ENCODE results near the gene TTLL11.

The TTLL11 gene

DNA sequence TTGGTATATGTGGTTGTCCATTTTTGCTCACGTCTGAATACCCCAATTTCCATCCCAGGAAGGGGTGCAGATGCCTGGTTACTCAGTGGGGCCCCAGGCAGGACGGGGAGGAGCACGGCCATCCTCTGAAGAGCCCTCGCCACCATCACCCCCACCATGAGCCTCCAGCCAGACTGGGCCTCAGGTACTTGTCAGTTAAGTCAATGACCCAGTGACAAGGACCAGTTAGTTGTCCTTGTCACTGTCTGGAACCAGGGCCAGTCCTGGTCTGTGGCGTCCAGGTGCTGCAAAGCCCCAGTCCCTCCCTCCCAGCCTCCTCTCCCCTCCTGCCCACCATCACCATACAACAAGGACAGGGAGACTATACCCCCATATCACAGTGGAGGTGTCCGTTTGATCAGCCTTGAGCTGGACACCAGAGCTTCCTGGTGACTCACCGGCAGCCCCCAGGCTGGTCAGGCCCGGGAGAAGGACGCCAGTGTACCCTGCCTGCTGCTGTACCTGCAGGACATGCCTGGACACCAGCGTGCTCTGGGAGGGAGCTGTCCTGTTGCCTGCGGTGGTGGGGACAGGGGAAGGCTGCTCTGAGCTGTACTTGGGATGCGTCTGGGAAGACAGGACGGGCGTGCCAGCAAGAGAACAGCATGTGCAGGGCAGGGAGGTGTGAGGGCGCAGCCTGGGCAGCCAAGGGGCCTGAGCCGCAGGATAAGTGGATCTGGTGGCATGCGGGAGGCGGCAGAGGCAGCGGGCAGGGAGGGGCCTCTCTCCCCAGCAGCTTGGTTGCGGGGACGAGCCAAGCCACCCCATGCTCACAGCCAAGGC, 32.6 kb upstream of the TTLL11 start:
- no peak for DNase-seq
- in situ Hi-C loops (cut with MboI; ENCODE audit: low pct_unique_long_range_greater_than_20kb, low sequenced_read_pairs) = no loop called here

DNA sequence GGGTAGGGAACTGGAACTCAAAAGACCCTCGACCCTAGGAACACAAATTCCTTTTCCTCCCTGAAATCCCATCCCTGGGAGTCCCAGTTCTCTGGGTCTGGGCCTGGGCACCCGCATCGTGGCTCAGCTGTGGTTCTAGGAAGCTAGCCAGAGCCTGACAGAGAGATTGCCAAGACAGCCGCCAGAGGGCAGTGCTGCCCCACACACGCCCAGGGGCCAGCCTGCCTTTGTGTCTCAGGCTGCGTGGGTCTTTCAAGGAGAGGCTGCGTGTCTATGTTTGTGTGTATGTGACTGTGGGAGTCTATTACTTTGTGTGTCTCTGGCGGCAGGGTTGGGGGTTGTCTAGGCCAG, 32.0 kb upstream of the TTLL11 start:
- in situ Hi-C loops (cut with MboI; ENCODE audit: low pct_unique_long_range_greater_than_20kb, low sequenced_read_pairs) = no loop called here
- peak; percentile 81 for DNase-seq

DNA sequence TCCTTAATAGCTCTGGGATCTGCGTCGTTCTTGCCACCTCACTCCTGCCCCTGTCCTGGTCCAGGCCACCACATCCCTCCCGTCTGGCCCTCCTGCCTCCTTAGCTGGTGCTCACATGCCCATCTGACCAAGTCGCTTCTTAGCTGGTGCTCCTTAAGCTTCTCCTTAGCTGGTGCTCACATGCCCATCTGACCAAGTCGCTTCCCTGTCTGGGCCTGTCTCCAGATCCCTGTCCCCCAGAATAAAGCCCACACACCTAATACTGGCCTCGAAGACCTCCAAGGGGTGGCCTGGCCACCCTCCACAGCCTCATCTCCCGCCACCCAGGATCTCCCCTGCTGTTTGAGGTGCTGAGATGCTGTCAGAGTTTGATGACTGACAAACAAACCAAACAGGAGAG, 31.4 kb upstream of the TTLL11 start:
- in situ Hi-C loops (cut with MboI; ENCODE audit: low pct_unique_long_range_greater_than_20kb, low sequenced_read_pairs) = loop anchor here (5.0 to 25.0 kb wide), 3 partner anchors 228 to 663 kb away; partner anchors contain the start of gene OR5C1
- no peak for DNase-seq

- in situ Hi-C loops (cut with MboI; ENCODE audit: low pct_unique_long_range_greater_than_20kb, low sequenced_read_pairs) = loop anchor here (5.0 to 25.0 kb wide), 3 partner anchors 228 to 663 kb away; partner anchors contain the start of gene OR5C1
- DNase-seq = no peak
These were observed 30.9 kb upstream of the TTLL11 start for GRCh38 chr9:122124048-122124447.

DNA sequence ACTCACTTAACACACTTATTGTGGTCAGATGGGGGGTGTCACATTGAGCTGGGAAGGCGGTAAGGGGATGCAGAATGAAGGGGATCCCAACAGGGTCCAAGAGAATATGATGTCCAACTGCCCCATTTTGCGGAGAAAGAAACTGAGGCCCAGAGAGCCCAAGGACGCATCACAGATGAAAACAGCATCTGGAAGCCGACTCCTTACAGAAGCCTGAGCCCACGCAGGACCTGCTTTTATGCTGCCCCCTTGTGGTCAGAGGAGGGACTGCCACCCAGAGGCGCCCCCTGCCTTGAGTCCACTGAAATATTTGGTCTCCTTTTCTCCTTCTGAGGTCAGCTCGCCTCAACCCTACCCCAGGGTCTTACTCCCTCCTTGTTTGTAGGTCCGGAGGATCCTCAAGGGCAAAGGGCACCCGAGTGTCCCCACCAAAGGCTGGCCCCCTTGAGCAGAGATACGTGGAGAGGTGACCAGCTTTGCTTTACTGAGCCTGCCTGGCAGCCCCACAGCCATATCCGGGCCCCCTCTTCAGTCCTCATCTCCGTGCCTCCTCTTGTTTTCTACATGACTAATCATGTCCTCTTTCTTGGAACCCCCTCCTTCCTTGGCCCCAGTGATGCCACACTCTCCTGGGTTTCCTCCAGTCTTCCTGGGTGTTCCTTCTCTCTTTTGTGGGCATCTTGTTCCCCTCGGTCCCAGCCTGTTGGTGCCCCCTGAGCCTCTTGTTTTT, 30.0 kb upstream of the TTLL11 start:
- DNase-seq = peak; percentile 86
- in situ Hi-C loops (cut with MboI; ENCODE audit: low pct_unique_long_range_greater_than_20kb, low sequenced_read_pairs) = loop anchor here (5.0 to 25.0 kb wide), 3 partner anchors 229 to 664 kb away; partner anchors contain the start of gene OR5C1

GRCh38 chr9:122122468-122122867, 29.4 kb upstream of the TTLL11 start:
- in situ Hi-C loops (cut with MboI; ENCODE audit: low pct_unique_long_range_greater_than_20kb, low sequenced_read_pairs) = loop anchor here (5.0 to 25.0 kb wide), 3 partner anchors 230 to 665 kb away; partner anchors contain the start of gene OR5C1
- DNase-seq = no peak

DNA sequence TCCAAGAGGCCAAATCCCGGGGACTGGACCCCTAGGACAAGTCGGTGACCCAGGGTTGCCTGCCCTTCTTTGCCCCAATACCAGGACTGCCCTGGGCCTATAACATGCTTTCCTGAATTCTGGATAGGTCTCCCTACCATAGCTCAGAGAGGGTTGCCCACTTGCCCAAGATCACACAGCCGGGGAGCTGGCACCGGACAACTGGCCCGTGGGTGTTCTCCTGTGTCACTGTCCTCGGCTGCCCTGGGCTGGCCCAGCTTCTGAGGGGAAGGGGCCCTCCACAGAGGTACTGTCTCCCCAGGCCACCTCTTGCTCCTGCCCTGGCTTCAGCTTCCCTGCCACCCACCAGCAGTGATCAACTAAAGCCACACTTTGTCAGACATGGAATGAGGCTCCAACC, 28.8 kb upstream of the TTLL11 start:
- in situ Hi-C loops (cut with MboI; ENCODE audit: low pct_unique_long_range_greater_than_20kb, low sequenced_read_pairs) = loop anchor here (5.0 to 25.0 kb wide), 3 partner anchors 230 to 665 kb away; partner anchors contain the start of gene OR5C1
- no peak for DNase-seq

- in situ Hi-C loops (cut with MboI; ENCODE audit: low pct_unique_long_range_greater_than_20kb, low sequenced_read_pairs) = loop anchor here (5.0 to 25.0 kb wide), 3 partner anchors 231 to 666 kb away; partner anchors contain the start of gene OR5C1
- no peak for DNase-seq
These were observed 28.3 kb upstream of the TTLL11 start for GRCh38 chr9:122121391-122121790.

GRCh38 chr9:122120316-122121071, 27.4 kb upstream of the TTLL11 start:
- in situ Hi-C loops (cut with MboI; ENCODE audit: low pct_unique_long_range_greater_than_20kb, low sequenced_read_pairs) = loop anchor here (5.0 to 25.0 kb wide), 3 partner anchors 232 to 667 kb away; partner anchors contain the start of gene OR5C1
- DNase-seq = no peak

DNA sequence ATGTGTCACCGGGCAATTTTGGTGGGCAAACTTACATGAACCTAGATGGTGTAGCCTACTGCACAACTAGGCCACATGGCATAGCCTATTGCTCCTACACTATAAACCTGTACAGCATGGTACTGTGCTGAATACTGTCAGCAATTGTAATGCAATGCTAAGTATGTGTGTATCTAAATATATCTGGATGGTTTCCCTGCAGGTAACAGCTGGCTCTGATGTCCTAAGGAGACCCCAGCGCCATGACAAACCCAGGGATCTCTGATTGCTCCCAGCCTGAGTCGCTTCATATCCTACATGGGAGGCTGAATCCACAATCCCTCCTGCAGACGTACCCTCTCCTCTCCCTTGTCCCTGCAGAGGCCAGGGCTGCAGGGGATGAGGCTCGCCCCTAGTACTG, 26.6 kb upstream of the TTLL11 start:
- no peak for DNase-seq
- in situ Hi-C loops (cut with MboI; ENCODE audit: low pct_unique_long_range_greater_than_20kb, low sequenced_read_pairs) = loop anchor here (5.0 to 25.0 kb wide), 3 partner anchors 233 to 668 kb away; partner anchors contain the start of gene OR5C1

DNA sequence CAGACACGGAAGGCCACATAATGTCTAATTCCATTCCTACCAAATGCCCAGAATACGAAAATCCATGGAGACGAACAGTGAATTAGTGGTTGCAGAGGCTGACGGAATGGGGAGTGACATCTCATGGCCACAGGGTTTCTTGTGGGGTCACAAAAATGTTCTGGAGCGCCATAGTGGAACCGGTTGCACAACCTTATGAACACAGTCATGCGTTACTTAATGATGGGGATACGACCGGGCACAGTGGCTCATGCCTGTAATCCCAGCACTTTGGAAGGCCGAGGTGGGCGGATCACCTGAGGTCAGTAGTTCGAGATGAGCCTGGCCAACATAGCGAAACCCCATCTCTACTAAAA, 26.0 kb upstream of the TTLL11 start:
- DNase-seq = no peak
- in situ Hi-C loops (cut with MboI; ENCODE audit: low pct_unique_long_range_greater_than_20kb, low sequenced_read_pairs) = loop anchor here (25.0 kb wide), 2 partner anchors 343 to 668 kb away; partner anchors contain the start of gene OR5C1

DNA sequence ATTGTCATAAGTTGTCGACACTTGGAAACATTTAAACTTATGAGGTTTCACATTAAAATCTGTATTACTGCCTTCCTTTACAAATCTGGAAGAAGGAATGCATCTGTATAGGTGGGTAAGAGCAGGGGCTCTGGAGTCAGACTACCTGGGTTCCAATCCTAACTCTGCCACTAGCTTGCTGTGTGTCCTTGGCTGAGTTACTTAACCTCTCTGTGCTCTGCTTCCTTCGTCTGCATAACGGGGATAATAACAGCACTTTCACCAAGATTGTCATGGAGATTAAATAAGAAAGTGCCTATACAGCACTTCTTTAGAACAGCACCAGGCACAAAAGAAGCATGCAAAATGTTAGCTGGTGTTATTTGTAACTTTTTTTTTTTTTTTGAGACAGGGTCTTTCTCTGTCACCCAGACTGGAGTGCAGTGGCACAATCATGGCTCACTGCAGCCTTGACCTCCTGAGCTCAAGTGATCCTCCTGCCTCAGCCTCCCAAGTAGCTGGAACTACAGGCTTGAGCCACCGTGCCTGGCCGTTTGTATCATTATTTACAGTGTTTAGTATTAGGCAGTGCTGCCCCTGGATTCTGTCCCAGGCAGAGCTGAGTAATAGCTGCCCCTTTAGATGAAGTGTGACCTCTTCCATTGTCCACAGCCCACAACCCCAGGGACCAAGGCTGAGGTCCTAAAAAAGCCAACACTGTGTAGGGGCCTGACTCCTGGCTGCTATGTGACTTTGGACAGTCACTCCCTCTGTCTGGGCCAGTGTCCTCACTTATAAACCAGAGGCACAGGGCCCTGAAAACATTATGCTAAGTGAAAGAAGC, 25.4 kb upstream of the TTLL11 start:
- in situ Hi-C loops (cut with MboI; ENCODE audit: low pct_unique_long_range_greater_than_20kb, low sequenced_read_pairs) = loop anchor here (25.0 kb wide), 2 partner anchors 344 to 669 kb away; partner anchors contain the start of gene OR5C1
- DNase-seq = no peak

GRCh38 chr9:122117241-122117640, 24.1 kb upstream of the TTLL11 start:
- peak; percentile 8 for DNase-seq

GRCh38 chr9:122116448-122117173, 23.5 kb upstream of the TTLL11 start:
- no peak for DNase-seq
- in situ Hi-C loops (cut with MboI; ENCODE audit: low pct_unique_long_range_greater_than_20kb, low sequenced_read_pairs) = loop anchor here (25.0 kb wide), 2 partner anchors 346 to 671 kb away; partner anchors contain the start of gene OR5C1

More at GRCh38 chr9:122117241-122117640, 24.1 kb upstream of the TTLL11 start:
- in situ Hi-C loops (cut with MboI; ENCODE audit: low pct_unique_long_range_greater_than_20kb, low sequenced_read_pairs) = loop anchor here (25.0 kb wide), 2 partner anchors 345 to 670 kb away; partner anchors contain the start of gene OR5C1

GRCh38 chr9:122116040-122116439, 22.9 kb upstream of the TTLL11 start:
- in situ Hi-C loops (cut with MboI; ENCODE audit: low pct_unique_long_range_greater_than_20kb, low sequenced_read_pairs) = loop anchor here (25.0 kb wide), 2 partner anchors 346 to 671 kb away; partner anchors contain the start of gene OR5C1
- DNase-seq = no peak

GRCh38 chr9:122115176-122116035, 22.3 kb upstream of the TTLL11 start:
- DNase-seq = no peak
- in situ Hi-C loops (cut with MboI; ENCODE audit: low pct_unique_long_range_greater_than_20kb, low sequenced_read_pairs) = loop anchor here (25.0 kb wide), 2 partner anchors 347 to 672 kb away; partner anchors contain the start of gene OR5C1
